Liver (tissue), 9 donors: Measurements from ENCODE around the gene DONSON. TPM values are rescaled to one million over a fixed set of nuclear protein-coding genes. Genes with fewer than 3 reads are reported as not detected.

Experiments
- DNase-seq: peaks from one replicate; pipeline ENCODE4 v3.0.0-alpha.2; 2017; ENCODE audit warnings: low spot score
- H3K27ac ChIP-seq, 2 donors: one replicate each; pipeline ENCODE4 v1.7.0; 2013; ENCODE audit warnings: inconsistent platforms in 2 of 2, low read length in 2 of 2, control low read depth in 1 of 2, low read depth in 1 of 2, mild to moderate bottlenecking in 1 of 2
- H3K27me3 ChIP-seq, 4 donors: one replicate each; pipeline versions ENCODE4 v1.6.1 to v1.7.0; 2013; ENCODE audit warnings: low read length in 3 of 4, inconsistent platforms in 1 of 4, mild to moderate bottlenecking in 1 of 4, moderate library complexity in 1 of 4; ENCODE audit not compliant: control insufficient read depth in 4 of 4, insufficient read depth in 4 of 4
- H3K36me3 ChIP-seq, 4 donors: one replicate each; pipeline versions ENCODE4 v1.6.1 to v1.7.0; 2013; ENCODE audit warnings: low read length in 3 of 4, mild to moderate bottlenecking in 3 of 4, low read depth in 1 of 4, moderate library complexity in 1 of 4; ENCODE audit not compliant: control insufficient read depth in 4 of 4, insufficient read depth in 3 of 4
- H3K4me1 ChIP-seq, 4 donors: one replicate each; pipeline versions ENCODE4 v1.6.1 to v1.7.0; 2013; ENCODE audit warnings: low read length in 3 of 4, mild to moderate bottlenecking in 3 of 4, moderate library complexity in 1 of 4; ENCODE audit not compliant: control insufficient read depth in 4 of 4, insufficient read depth in 4 of 4
- H3K4me3 ChIP-seq, 3 donors: one replicate each; pipeline versions ENCODE4 v1.6.1 to v1.7.0; 2013; ENCODE audit warnings: low read length in 3 of 3, control low read depth in 1 of 3, low read depth in 1 of 3, mild to moderate bottlenecking in 1 of 3
- H3K9ac ChIP-seq, 2 donors: one replicate each; pipeline ENCODE4 v1.7.0; 2013; ENCODE audit warnings: low read length in 2 of 2, mild to moderate bottlenecking in 2 of 2, moderate library complexity in 2 of 2, control low read depth in 1 of 2, low read depth in 1 of 2
- H3K9me3 ChIP-seq, 4 donors: one replicate each; pipeline versions ENCODE4 v1.6.1 to v1.7.0; 2013; ENCODE audit warnings: low read length in 3 of 4; ENCODE audit not compliant: control insufficient read depth in 4 of 4
- ATF3 ChIP-seq: IDR thresholded peaks from 2 replicates; pipeline ENCODE4 v1.6.1; 2016; ENCODE audit warnings: antibody characterized with exemption
- CTCF ChIP-seq: fragments of 150-350 bp; IDR thresholded peaks from 2 replicates; pipeline ENCODE4 v1.5.1; 2017; ENCODE audit warnings: improper control_type of control experiment, low read depth, low read length; ENCODE audit not compliant: missing input control
- EGR1 ChIP-seq, 2 donors: IDR thresholded peaks; 2 replicates each; pipeline ENCODE4 v1.6.1; 2016 to 2018; ENCODE audit warnings: antibody characterized with exemption in 2 of 2, low read depth in 2 of 2
- FOXA1 ChIP-seq: IDR thresholded peaks from 2 replicates; pipeline ENCODE4 v1.6.1; 2016; ENCODE audit warnings: antibody characterized with exemption
- FOXA2 ChIP-seq: IDR thresholded peaks from 2 replicates; pipeline ENCODE4 v1.6.1; 2016; ENCODE audit warnings: antibody characterized with exemption
- HNF4A ChIP-seq, 2 donors: conservative IDR thresholded peaks; 2 replicates each; pipeline ENCODE4 v1.6.1; 2016; ENCODE audit warnings: antibody characterized with exemption in 2 of 2, mild to moderate bottlenecking in 2 of 2
- HNF4G ChIP-seq: IDR thresholded peaks from 2 replicates; pipeline ENCODE4 v1.6.1; 2016; ENCODE audit warnings: antibody characterized with exemption
- JUND ChIP-seq, 2 donors: IDR thresholded peaks; 2 replicates each; pipeline ENCODE4 v1.6.1; 2016; ENCODE audit warnings: antibody characterized with exemption in 2 of 2
- NR2F2 ChIP-seq: IDR thresholded peaks from 2 replicates; pipeline ENCODE4 v1.6.1; 2016; ENCODE audit warnings: antibody characterized with exemption
- RAD21 ChIP-seq, 2 donors: IDR thresholded peaks; 2 replicates each; pipeline ENCODE4 v1.6.1; 2016; ENCODE audit warnings: antibody characterized with exemption in 2 of 2, mild to moderate bottlenecking in 2 of 2
- REST ChIP-seq: IDR thresholded peaks from 2 replicates; pipeline ENCODE4 v1.6.1; 2016; ENCODE audit warnings: antibody characterized with exemption, mild to moderate bottlenecking
- RXRA ChIP-seq, 2 donors: IDR thresholded peaks; 2 replicates each; pipeline ENCODE4 v1.6.1; 2017 to 2018; ENCODE audit warnings: antibody characterized with exemption in 2 of 2, mild to moderate bottlenecking in 1 of 2
- SP1 ChIP-seq: IDR thresholded peaks from 2 replicates; pipeline ENCODE4 v1.6.1; 2018; ENCODE audit warnings: antibody characterized with exemption, mild to moderate bottlenecking
- TAF1 ChIP-seq: conservative IDR thresholded peaks from 2 replicates; pipeline ENCODE4 v1.6.1; 2016; ENCODE audit warnings: antibody characterized with exemption, mild to moderate bottlenecking
- YY1 ChIP-seq: IDR thresholded peaks from 2 replicates; pipeline ENCODE4 v1.6.1; 2016; ENCODE audit warnings: antibody characterized with exemption, mild to moderate bottlenecking
- ZBTB33 ChIP-seq: IDR thresholded peaks from 2 replicates; pipeline ENCODE4 v1.6.1; 2016; ENCODE audit warnings: antibody characterized with exemption
- WGBS: extraction: QIAGEN DNeasy Blood & Tissue Kit; methylation state at CpG from one replicate; pipeline ENCODE4 v1.1.7; 2013; 5-methylcytosine and 5-hydroxymethylcytosine counted together
- polyA plus RNA-seq, 2 donors: library from polyadenylated mRNA; stranded (reverse) in 1 of 2; unstranded in 1 of 2; fragments of 200-250 nt in 1 of 2; fragments of >200 nt in 1 of 2; fragmentation: Nextera tagmentation in 1 of 2; extraction: Ambion mirVana in 1 of 2; gene quantifications; one replicate each; pipeline versions ENCODE4 v1.2.1 to v1.2.3, GENCODE V29; 2013 to 2015
- total RNA-seq, 2 donors: library from RNA; depleted of rRNA; stranded (reverse); fragments of >200 nt; gene quantifications; one replicate each; pipeline ENCODE4 v1.2.3, GENCODE V29; 2014
- donor health status: healthy.
- donor health status: healthy.
- donor health status: healthy.
- donor health status: healthy.
- donor health status: healthy.

The DONSON gene
- total and polyA plus RNA-seq, 4 donors, result 4.8 to 22.6 (median 8.3) TPM

GRCh38 chr21:33569991-33570390, 18.5 kb downstream of the DONSON start:
- Histone ChIP-seq H3K9me3 (no peaks in the 10 kb centered on the region), H3K9ac (no peak overlapping the region), H3K4me1 (peaks cover 0 to 10% (median 4%) of the 10 kb centered on the region in 4 donors), H3K4me3 (no peak overlapping the region), H3K27me3 (no peaks in the 10 kb centered on the region), H3K27ac (no peak overlapping the region), H3K36me3 (peaks cover 6 to 58% (median 38%) of the 10 kb centered on the region in 4 donors)
- TF ChIP-seq CTCF (no peak), RAD21 (IDR thresholded peaks at IDR 0.05) (no peak), JUND (IDR thresholded peaks at IDR 0.05) (no peak), SP1 (no peak), ATF3 (no peak), NR2F2 (no peak)
- no peak for DNase-seq
- 93% methylated on average over 5 of the region's 5 CpGs for WGBS

- no peak for DNase-seq
- Histone ChIP-seq H3K4me3 (no peak overlapping the region), H3K9me3 (no peaks in the 10 kb centered on the region), H3K9ac (no peak overlapping the region), H3K36me3 (peaks cover 3 to 50% (median 28%) of the 10 kb centered on the region in 4 donors), H3K4me1 (peaks cover 0 to 12% (median 4%) of the 10 kb centered on the region in 4 donors), H3K27me3 (no peaks in the 10 kb centered on the region), H3K27ac (no peak overlapping the region)
- WGBS, result 85% methylated on average over 2 of the region's 2 CpGs
- no peak for TF ChIP-seq HNF4A (conservative IDR thresholded peaks at IDR 0.05)
- no peak for TF ChIP-seq CTCF
- TF ChIP-seq HNF4G, result no peak
- TF ChIP-seq JUND (IDR thresholded peaks at IDR 0.05), result no peak
- TF ChIP-seq FOXA2, result no peak
- TF ChIP-seq ZBTB33, result no peak
- no peak for TF ChIP-seq RXRA (IDR thresholded peaks at IDR 0.05)
- no peak for TF ChIP-seq TAF1
- TF ChIP-seq NR2F2, result no peak
- TF ChIP-seq FOXA1, result no peak
- no peak for TF ChIP-seq SP1
- TF ChIP-seq RAD21 (IDR thresholded peaks at IDR 0.05), result no peak
- TF ChIP-seq ATF3, result no peak
- TF ChIP-seq REST, result no peak
- no peak for TF ChIP-seq YY1
- TF ChIP-seq EGR1 (IDR thresholded peaks at IDR 0.05; ENCODE audit: low read depth in 2 of 2), result no peak
Measured at GRCh38 chr21:33568448-33568847, 20.0 kb downstream of the DONSON start.
